Suprapubic skin (tissue), 4 donors: Measurements from ENCODE around the gene CSGALNACT2. TPM values are rescaled to one million over a fixed set of nuclear protein-coding genes. Genes with fewer than 3 reads are reported as not detected.

Experiments used
- DNase-seq, 2 donors: peaks; one replicate each; pipeline ENCODE4 v3.0.0-alpha.2; 2019; ENCODE audit warnings: low spot score in 2 of 2
- H3K27ac ChIP-seq: fragments of 200-600 bp; sonication (generic); one replicate; pipeline ENCODE4 v1.5.1; 2019
- H3K27me3 ChIP-seq: fragments of 200-600 bp; sonication (generic); one replicate; pipeline ENCODE4 v1.5.1; 2019
- H3K36me3 ChIP-seq: fragments of 200-600 bp; sonication (generic); one replicate; pipeline ENCODE4 v1.5.1; 2019
- H3K4me1 ChIP-seq: fragments of 200-600 bp; sonication (generic); one replicate; pipeline ENCODE4 v1.5.1; 2019
- H3K4me3 ChIP-seq: fragments of 200-600 bp; sonication (generic); one replicate; pipeline ENCODE4 v1.5.1; 2019; ENCODE audit warnings: mild to moderate bottlenecking
- H3K9me3 ChIP-seq: fragments of 200-600 bp; sonication (generic); one replicate; pipeline ENCODE4 v1.5.1; 2019
- EP300 ChIP-seq: sonication (generic); formaldehyde crosslinking; IDR thresholded peaks from one replicate; pipeline ENCODE4 v1.6.1; 2017; ENCODE audit warnings: antibody characterized with exemption
- POLR2A ChIP-seq, 2 donors: fragments of 450-650 bp; IDR thresholded peaks; one replicate each; pipeline ENCODE4 v1.6.1; 2017; ENCODE audit warnings: antibody characterized with exemption in 2 of 2, mild to moderate bottlenecking in 2 of 2, moderate library complexity in 2 of 2
- POLR2AphosphoS5 ChIP-seq, 3 donors: sonication (generic); formaldehyde crosslinking; IDR thresholded peaks; one replicate each; pipeline ENCODE4 v1.6.1; 2017; ENCODE audit warnings: antibody characterized with exemption in 3 of 3
- WGBS: methylation state at CpG from one replicate; pipeline ENCODE4 v1.1.5; 2018; 5-methylcytosine and 5-hydroxymethylcytosine counted together
- total RNA-seq, 4 donors: library from RNA; depleted of rRNA; stranded (reverse); fragments of >200 nt; gene quantifications; one replicate each; pipeline ENCODE4 v1.1.0, GENCODE V29; 2016
- TF ChIP-seq, protein P1 (sequence below), 2 donors: fragments of 200-600 bp in 1 of 2; fragments of 450-650 bp in 1 of 2; sonication (generic) in 1 of 2; IDR thresholded peaks; one replicate each; pipeline ENCODE4 v1.5.1; 2016 to 2019; ENCODE audit warnings: antibody characterized with exemption in 2 of 2, mild to moderate bottlenecking in 1 of 2, moderate library complexity in 1 of 2

Gene CSGALNACT2
- total RNA-seq, 4 donors from 2014 or later, result 10.1 to 15.5 (median 13.9) TPM

GRCh38 chr10:43102063-43102828, 36.0 kb upstream of the CSGALNACT2 start:
- peaks cover 15% of the 10 kb centered on the region for H3K4me1 ChIP-seq
- H3K27ac ChIP-seq, result no peak overlapping the region
- no peak overlapping the region for H3K4me3 ChIP-seq
- no peak for DNase-seq
- H3K9me3 ChIP-seq, result no peaks in the 10 kb centered on the region
- H3K36me3 ChIP-seq, result no peaks in the 10 kb centered on the region
- TF ChIP-seq, protein P1, sequence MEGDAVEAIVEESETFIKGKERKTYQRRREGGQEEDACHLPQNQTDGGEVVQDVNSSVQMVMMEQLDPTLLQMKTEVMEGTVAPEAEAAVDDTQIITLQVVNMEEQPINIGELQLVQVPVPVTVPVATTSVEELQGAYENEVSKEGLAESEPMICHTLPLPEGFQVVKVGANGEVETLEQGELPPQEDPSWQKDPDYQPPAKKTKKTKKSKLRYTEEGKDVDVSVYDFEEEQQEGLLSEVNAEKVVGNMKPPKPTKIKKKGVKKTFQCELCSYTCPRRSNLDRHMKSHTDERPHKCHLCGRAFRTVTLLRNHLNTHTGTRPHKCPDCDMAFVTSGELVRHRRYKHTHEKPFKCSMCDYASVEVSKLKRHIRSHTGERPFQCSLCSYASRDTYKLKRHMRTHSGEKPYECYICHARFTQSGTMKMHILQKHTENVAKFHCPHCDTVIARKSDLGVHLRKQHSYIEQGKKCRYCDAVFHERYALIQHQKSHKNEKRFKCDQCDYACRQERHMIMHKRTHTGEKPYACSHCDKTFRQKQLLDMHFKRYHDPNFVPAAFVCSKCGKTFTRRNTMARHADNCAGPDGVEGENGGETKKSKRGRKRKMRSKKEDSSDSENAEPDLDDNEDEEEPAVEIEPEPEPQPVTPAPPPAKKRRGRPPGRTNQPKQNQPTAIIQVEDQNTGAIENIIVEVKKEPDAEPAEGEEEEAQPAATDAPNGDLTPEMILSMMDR (IDR thresholded peaks at IDR 0.05), result no peak
- TF ChIP-seq EP300 (no peak), POLR2A (IDR thresholded peaks at IDR 0.05) (no peak), POLR2AphosphoS5 (IDR thresholded peaks at IDR 0.05) (no peak)
- WGBS, result 82% methylated on average over 19 of the region's 19 CpGs
- H3K27me3 ChIP-seq, result peaks cover 14% of the 10 kb centered on the region

DNA sequence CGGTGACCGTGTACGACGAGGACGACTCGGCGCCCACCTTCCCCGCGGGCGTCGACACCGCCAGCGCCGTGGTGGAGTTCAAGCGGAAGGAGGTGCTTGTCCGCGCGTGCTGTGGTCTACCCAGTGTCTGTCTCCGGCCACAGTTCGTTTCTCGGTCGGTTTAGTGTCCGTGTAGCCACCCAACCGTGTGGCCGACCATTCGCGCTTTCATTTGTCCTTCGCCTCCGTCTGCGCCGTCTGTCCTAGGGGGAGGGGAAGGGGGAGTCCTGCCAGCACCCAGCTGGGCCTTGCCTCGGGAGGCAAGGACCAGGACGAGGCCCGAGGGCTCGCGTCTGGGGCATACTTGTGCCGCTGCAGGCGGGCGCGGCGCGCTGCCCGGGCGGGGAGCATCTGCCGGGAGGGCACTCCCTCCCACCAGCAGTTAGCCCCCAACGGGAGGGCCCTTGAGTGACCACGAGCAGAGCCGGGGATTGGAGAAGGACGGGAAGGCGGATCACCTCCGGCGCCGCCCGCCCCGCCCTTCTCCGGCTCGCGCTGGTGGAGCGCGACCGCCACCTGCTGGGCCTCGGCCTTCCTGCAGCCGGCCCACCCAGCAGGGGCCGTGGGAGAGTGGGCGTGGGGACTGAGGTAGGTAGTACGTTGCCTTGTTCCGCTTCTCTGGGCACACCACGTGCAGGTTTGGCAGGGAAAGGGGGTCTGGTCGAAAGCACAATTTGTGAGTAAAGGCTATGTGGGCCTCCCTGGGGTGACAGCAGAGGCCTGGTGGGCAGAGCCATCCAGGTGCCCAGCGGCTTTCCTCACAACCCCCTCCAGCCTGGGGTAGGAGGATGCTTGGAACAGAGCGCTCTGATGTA, 32.9 kb upstream of the CSGALNACT2 start:
- peak; percentile 85 to 87 for DNase-seq

DNA sequence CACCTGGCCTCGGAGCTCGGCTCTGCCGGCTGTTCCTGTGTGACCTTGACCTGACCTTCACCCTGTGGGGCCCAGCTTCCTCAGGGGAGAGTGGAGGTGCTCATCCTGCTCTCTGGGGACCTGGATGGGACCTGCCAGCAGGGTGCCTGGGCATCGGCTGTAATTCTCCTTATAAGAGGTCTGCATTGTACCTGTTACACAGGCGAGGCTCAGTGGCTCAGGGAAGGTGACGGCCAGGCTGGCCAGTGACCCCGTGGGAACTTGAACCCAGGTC, 32.4 kb upstream of the CSGALNACT2 start:
- no peaks in the 10 kb centered on the region for H3K9me3 ChIP-seq
- no peak for DNase-seq
- H3K4me1 ChIP-seq, result peaks cover 27% of the 10 kb centered on the region
- H3K27me3 ChIP-seq, result peaks cover 11% of the 10 kb centered on the region
- no peak overlapping the region for H3K4me3 ChIP-seq
- H3K36me3 ChIP-seq, result no peaks in the 10 kb centered on the region
- H3K27ac ChIP-seq, result no peak overlapping the region
- TF ChIP-seq EP300, result no peak
- no peak for TF ChIP-seq POLR2AphosphoS5 (IDR thresholded peaks at IDR 0.05)
- TF ChIP-seq POLR2A (IDR thresholded peaks at IDR 0.05), result no peak
- TF ChIP-seq, protein P1 (IDR thresholded peaks at IDR 0.05), result no peak
- WGBS, result no CpG with 5 or more reads among the region's 7 CpGs

More for the DNA sequence above, 32.9 kb upstream of the CSGALNACT2 start:
- WGBS, result 1% methylated on average over 15 of the region's 71 CpGs
- no peaks in the 10 kb centered on the region for H3K9me3 ChIP-seq
- peaks cover 21% of the 10 kb centered on the region for H3K4me1 ChIP-seq
- peaks cover 11% of the 10 kb centered on the region for H3K27me3 ChIP-seq
- no peak overlapping the region for H3K27ac ChIP-seq
- H3K36me3 ChIP-seq, result no peaks in the 10 kb centered on the region
- TF ChIP-seq, protein P1 (IDR thresholded peaks at IDR 0.05), result peak; percentile 95 to 99
- TF ChIP-seq POLR2A (IDR thresholded peaks at IDR 0.05), result no peak
- H3K4me3 ChIP-seq, result peak overlapping the region; percentile 55

- no peaks in the 10 kb centered on the region for H3K36me3 ChIP-seq
- H3K4me1 ChIP-seq, result peaks cover 28% of the 10 kb centered on the region
- peaks cover 8% of the 10 kb centered on the region for H3K27me3 ChIP-seq
- TF ChIP-seq EP300 (no peak), POLR2A (IDR thresholded peaks at IDR 0.05) (no peak), POLR2AphosphoS5 (IDR thresholded peaks at IDR 0.05) (no peak)
- TF ChIP-seq, protein P1 (IDR thresholded peaks at IDR 0.05), result no peak
- no peak overlapping the region for H3K27ac ChIP-seq
- 91% methylated on average over 15 of the region's 28 CpGs for WGBS
- no peak overlapping the region for H3K4me3 ChIP-seq
- no peaks in the 10 kb centered on the region for H3K9me3 ChIP-seq
- no peak for DNase-seq
These were observed 31.8 kb upstream of the CSGALNACT2 start for GRCh38 chr10:43106256-43107091.
